ENCODE results near the gene SNED1.

SNED1 gene

GRCh38 chr2:241136191-241136590, 137.8 kb downstream of the SNED1 start:
- DNase-seq: no peak

- DNase-seq: no peak
These were observed 138.3 kb downstream of the SNED1 start for GRCh38 chr2:241136661-241137260.

GRCh38 chr2:241137276-241138190, 139.1 kb downstream of the SNED1 start:
- no peak for DNase-seq

- no peak for DNase-seq
These were observed 140.1 kb downstream of the SNED1 start for GRCh38 chr2:241138471-241138870.

GRCh38 chr2:241139531-241140444, 141.4 kb downstream of the SNED1 start:
- DNase-seq: no peak

- no peak for DNase-seq
These were observed 142.0 kb downstream of the SNED1 start for GRCh38 chr2:241140445-241140840.

GRCh38 chr2:241141214-241141770, 142.9 kb downstream of the SNED1 start:
- DNase-seq: no peak

GRCh38 chr2:241142063-241142462, 143.6 kb downstream of the SNED1 start:
- no peak for DNase-seq

- no peak for DNase-seq
These were observed 144.2 kb downstream of the SNED1 start for GRCh38 chr2:241142593-241142992.

Measured in NCI-H526 (cell line).